Brain microvascular endothelial cell (primary cell): ENCODE measurements around the gene IFT88.

Experiments used
- DNase-seq: peaks from one replicate; pipeline ENCODE4 v3.0.0-alpha.2; 2020
- H3K27ac ChIP-seq: fragments of 250-450 bp; sonication (Bioruptor Pico); 2 replicates; pipeline ENCODE4 v1.5.1; 2020; ENCODE audit warnings: mild to moderate bottlenecking, moderate library complexity
- H3K27me3 ChIP-seq: fragments of 250-450 bp; sonication (Bioruptor Pico); replicated peaks from 2 replicates; pipeline ENCODE4 v1.5.1; 2020; ENCODE audit warnings: mild to moderate bottlenecking
- H3K36me3 ChIP-seq: fragments of 250-450 bp; sonication (Bioruptor Pico); replicated peaks from 2 replicates; pipeline ENCODE4 v1.5.1; 2020; ENCODE audit warnings: mild to moderate bottlenecking
- H3K4me3 ChIP-seq: 2 replicates; pipeline ENCODE4 v1.5.1; 2011; ENCODE audit warnings: low read depth, mild to moderate bottlenecking, control low read depth, low read length, moderate library complexity
- CTCF ChIP-seq: IDR thresholded peaks from 2 replicates; pipeline ENCODE4 v1.5.1; 2011; ENCODE audit warnings: low read depth, mild to moderate bottlenecking, moderate library complexity, low read length, control low read depth, inconsistent platforms; ENCODE audit errors: missing control alignments
- in situ Hi-C: cut with HindIII; loops from 2 replicates; pipeline ENCODE4 v1.10.0; 2017; ENCODE audit warnings: low sequenced_read_pairs, low pct_ligation_motif_present

IFT88 gene

GRCh38 chr13:20700288-20700687, 133.3 kb downstream of the IFT88 start:
- no peak for TF ChIP-seq CTCF
- no peak overlapping the region for H3K4me3 ChIP-seq
- in situ Hi-C loops = no loop called here
- no peak for DNase-seq
- no peak overlapping the region for H3K27ac ChIP-seq
- no peaks in the 10 kb centered on the region for H3K36me3 ChIP-seq
- H3K27me3 ChIP-seq = no peaks in the 10 kb centered on the region

DNA sequence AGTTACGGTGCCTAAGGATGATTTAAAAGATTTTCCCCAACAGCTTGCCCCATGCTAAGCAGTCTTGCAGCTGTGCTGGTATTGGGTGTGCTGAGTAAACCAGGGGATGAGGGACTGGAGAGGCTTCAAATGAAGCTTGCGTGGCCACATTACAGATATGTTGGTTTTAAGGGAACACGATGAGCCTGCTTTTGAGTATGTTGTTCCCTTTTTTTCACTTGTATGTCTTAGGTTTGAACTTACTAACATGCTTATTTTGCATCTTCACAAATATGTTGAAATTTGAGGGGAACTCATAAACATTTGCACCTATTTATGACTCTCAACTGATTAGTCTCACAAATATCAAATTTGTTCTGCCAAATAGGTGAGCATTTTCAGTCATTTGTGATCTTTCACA, 134.5 kb downstream of the IFT88 start:
- in situ Hi-C loops = no loop called here
- Histone ChIP-seq H3K27me3 (no peaks in the 10 kb centered on the region), H3K4me3 (no peak overlapping the region)

DNA sequence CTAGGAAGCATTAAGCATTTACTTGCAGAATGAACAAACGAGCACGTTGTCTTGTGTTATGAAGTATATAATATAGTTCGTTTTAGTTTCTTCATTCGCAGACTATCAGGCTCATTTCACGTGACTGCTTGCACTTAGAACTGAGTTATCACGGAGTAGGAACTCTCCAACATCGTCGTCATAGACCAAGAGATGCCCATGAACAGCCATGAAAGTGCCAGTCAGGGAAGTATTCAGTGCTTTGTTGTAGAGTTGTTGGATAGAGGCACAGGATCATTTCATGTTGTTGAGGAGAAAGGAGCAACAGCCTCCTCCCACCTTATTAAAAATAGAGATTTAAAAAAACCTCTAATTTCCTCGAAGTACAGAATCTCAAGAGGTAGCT, 135.6 kb downstream of the IFT88 start:
- no peak for DNase-seq
- Histone ChIP-seq H3K36me3 (no peaks in the 10 kb centered on the region), H3K4me3 (peak overlapping the region; percentile 71), H3K27me3 (no peaks in the 10 kb centered on the region), H3K27ac (no peak overlapping the region)
- no peak for TF ChIP-seq CTCF
- in situ Hi-C loops = no loop called here

More for the DNA sequence above, 134.5 kb downstream of the IFT88 start:
- no peak for DNase-seq
- no peak for TF ChIP-seq CTCF
- Histone ChIP-seq H3K36me3 (no peaks in the 10 kb centered on the region), H3K27ac (no peak overlapping the region)

DNA sequence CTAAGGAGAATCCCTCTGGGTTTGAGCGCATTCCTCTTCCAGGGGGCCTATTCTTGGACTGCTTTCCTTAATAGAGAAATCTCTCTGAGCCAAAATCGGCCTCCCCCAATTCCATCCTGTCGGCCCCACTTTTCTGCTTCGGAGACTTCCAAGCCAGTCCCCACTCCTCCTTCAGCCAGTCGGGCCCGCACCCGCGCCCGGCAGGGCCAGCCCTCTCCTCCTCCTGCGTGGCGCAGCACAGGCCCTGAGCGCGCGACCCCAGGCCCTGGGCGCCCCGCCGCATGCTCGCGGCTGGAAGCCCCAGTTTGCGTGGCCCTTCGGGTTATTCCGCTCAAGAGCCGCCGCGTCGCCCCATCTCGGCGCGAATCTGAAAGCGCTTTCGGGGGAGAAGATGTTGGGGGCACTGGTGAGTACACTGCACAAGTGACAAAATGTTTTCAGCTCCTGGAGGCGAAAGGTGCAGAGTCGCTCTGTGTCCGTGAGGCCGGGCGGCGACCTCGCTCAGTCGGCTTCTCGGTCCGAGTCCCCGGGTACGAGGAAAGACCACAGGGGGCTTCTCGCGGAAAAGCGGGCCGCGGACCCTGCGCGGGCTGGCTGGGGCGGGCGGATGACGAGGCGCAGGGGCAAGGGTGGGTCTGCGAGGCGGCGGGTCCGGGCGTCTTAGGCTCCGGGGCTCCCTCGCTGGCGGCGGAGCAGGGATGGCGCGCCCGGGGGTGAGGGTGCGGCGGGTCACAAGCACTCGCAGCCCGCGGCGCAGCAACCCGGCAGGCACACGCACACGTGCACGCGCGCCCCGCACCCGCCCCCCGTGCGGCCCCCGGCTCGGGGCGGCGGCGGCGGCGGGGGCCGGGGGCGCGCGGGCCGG, 136.2 kb downstream of the IFT88 start, which contains the start of gene IL17D:
Gene IL17D (plus strand): TSS at position 785 of the 865 bp plus-strand sequence. CDS start 303 bp downstream, outside the sequence.
- peak within 1 kb of the TSS; percentile 71 for H3K4me3 ChIP-seq
- no peaks in the 10 kb centered on the region for H3K36me3 ChIP-seq
- H3K27ac ChIP-seq = no peak within 1 kb of the TSS
- DNase-seq = no peak
- H3K27me3 ChIP-seq = no peaks in the 10 kb centered on the region
- in situ Hi-C loops = no loop called here
- no peak for TF ChIP-seq CTCF

GRCh38 chr13:20703780-20704458, 137.0 kb downstream of the IFT88 start:
- Histone ChIP-seq H3K4me3 (peak overlapping the region; percentile 71), H3K36me3 (no peaks in the 10 kb centered on the region), H3K27me3 (no peaks in the 10 kb centered on the region), H3K27ac (no peak overlapping the region)
- in situ Hi-C loops = no loop called here
- peak; percentile 57 for TF ChIP-seq CTCF
- peak; percentile 43 for DNase-seq
